BLaER1 treated with 17β-estradiol and CSF1 and Interleukin-3, amounts not matched to agents 10 nM and 100 nM (cell line): ENCODE data around the gene MPP4.

ENCODE experiments used
- H3K27ac ChIP-seq, 11 experiments: shearing (Covaris generic); formaldehyde crosslinking; 2 replicates each; pipeline ENCODE4 v1.8.1; 2022
- H3K27me3 ChIP-seq, 11 experiments: shearing (Covaris generic); formaldehyde crosslinking; 2 replicates each; pipeline ENCODE4 v1.8.1; 2022
- H3K36me3 ChIP-seq, 11 experiments: shearing (Covaris generic); formaldehyde crosslinking; 2 replicates each; pipeline ENCODE4 v1.8.1; 2022
- H3K4me1 ChIP-seq, 10 experiments: shearing (Covaris generic); formaldehyde crosslinking; 2 replicates each; pipeline ENCODE4 v1.8.1; 2022
- H3K4me2 ChIP-seq, 11 experiments: shearing (Covaris generic); formaldehyde crosslinking; 2 replicates each; pipeline ENCODE4 v1.8.1; 2022
- H3K4me3 ChIP-seq, 10 experiments: shearing (Covaris generic); formaldehyde crosslinking; 2 replicates each; pipeline ENCODE4 v1.8.1; 2022
- H3K9ac ChIP-seq, 11 experiments: shearing (Covaris generic); formaldehyde crosslinking; 2 replicates each; pipeline ENCODE4 v1.8.1; 2022
- H3K9me3 ChIP-seq, 11 experiments: shearing (Covaris generic); formaldehyde crosslinking; replicated peaks in 1 of 11; 2 replicates each; pipeline ENCODE4 v1.8.1; 2022
- H4K20me1 ChIP-seq, 11 experiments: shearing (Covaris generic); formaldehyde crosslinking; 2 replicates each; pipeline ENCODE4 v1.8.1; 2022
- Cebpa-rat ChIP-seq, 11 experiments: shearing (Covaris generic); IDR thresholded peaks; 2 replicates each; pipeline ENCODE4 v1.8.1; 2022

The MPP4 gene

GRCh38 chr2:201660293-201660895, 38.0 kb downstream of the MPP4 start:
- H4K20me1 ChIP-seq = no peaks in the 10 kb centered on the region
- no peak overlapping the region for H3K4me2 ChIP-seq
- H3K9me3 ChIP-seq = no peaks in the 10 kb centered on the region

GRCh38 chr2:201656740-201657139, 41.7 kb downstream of the MPP4 start:
- H3K9ac ChIP-seq = no peak overlapping the region
- no peak for TF ChIP-seq Cebpa-rat (IDR thresholded peaks at IDR 0.05)
- no peak overlapping the region for H3K4me2 ChIP-seq

More at GRCh38 chr2:201660293-201660895, 38.0 kb downstream of the MPP4 start:
- Histone ChIP-seq H3K36me3 (no peaks in the 10 kb centered on the region), H3K4me3 (no peak overlapping the region), H3K4me1 (peaks cover 0 to 14% (median 4%) of the 10 kb centered on the region in 10 experiments; a peak in 6 of 20 replicates), H3K9ac (no peak overlapping the region), H3K27me3 (no peaks in the 10 kb centered on the region), H3K27ac (no peak overlapping the region)
- no peak for TF ChIP-seq Cebpa-rat (IDR thresholded peaks at IDR 0.05)

DNA sequence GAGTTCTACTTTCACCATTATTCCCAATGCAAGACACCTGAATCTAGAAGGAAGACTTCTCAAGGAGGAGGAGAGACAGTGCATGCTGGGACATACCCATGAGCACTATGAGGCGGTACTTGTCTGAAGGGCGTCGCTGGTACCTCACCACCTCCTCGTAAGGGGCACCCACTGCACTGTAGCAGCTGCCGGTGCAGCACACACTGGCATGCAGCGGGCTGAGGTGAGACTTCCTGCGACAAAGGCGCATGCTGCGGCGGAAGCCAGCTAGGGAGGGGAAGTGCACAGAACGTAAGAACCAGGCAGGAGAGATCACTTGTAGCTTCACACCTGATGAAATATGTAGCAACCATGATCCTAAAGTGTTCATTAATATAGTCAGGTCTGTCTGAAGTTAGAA, 42.3 kb downstream of the MPP4 start:
- H3K9ac ChIP-seq = no peak overlapping the region
- H3K4me2 ChIP-seq = no peak overlapping the region
- H3K4me1 ChIP-seq = peaks cover 0 to 27% (median 7%) of the 10 kb centered on the region in 10 experiments; a peak in 11 of 20 replicates
- H3K9me3 ChIP-seq = no peaks in the 10 kb centered on the region
- no peak overlapping the region for H3K4me3 ChIP-seq
- H3K36me3 ChIP-seq = no peaks in the 10 kb centered on the region
- no peaks in the 10 kb centered on the region for H3K27me3 ChIP-seq
- H4K20me1 ChIP-seq = no peaks in the 10 kb centered on the region
- H3K27ac ChIP-seq = no peak overlapping the region
- TF ChIP-seq Cebpa-rat (IDR thresholded peaks at IDR 0.05) = no peak

More at GRCh38 chr2:201656740-201657139, 41.7 kb downstream of the MPP4 start:
- Histone ChIP-seq H3K27me3 (no peaks in the 10 kb centered on the region), H3K4me3 (no peak overlapping the region), H3K9me3 (no peaks in the 10 kb centered on the region), H4K20me1 (no peaks in the 10 kb centered on the region), H3K27ac (no peak overlapping the region), H3K36me3 (no peaks in the 10 kb centered on the region), H3K4me1 (peaks cover 0 to 33% (median 9%) of the 10 kb centered on the region in 10 experiments; a peak in 11 of 20 replicates)

- no peak for TF ChIP-seq Cebpa-rat (IDR thresholded peaks at IDR 0.05)
- Histone ChIP-seq H3K9ac (no peak overlapping the region), H3K4me1 (peaks cover 0 to 25% (median 7%) of the 10 kb centered on the region in 10 experiments; a peak in 11 of 20 replicates)
Measured at GRCh38 chr2:201654616-201655384, 43.6 kb downstream of the MPP4 start.

GRCh38 chr2:201653221-201653620, 45.2 kb downstream of the MPP4 start:
- H3K27ac ChIP-seq = no peak overlapping the region
- no peak for TF ChIP-seq Cebpa-rat (IDR thresholded peaks at IDR 0.05)
- H3K4me2 ChIP-seq = peak overlapping the region in 3 of 11 experiments; percentile 1 to 63 (median 37); a peak in 4 of 22 replicates
- no peaks in the 10 kb centered on the region for H3K36me3 ChIP-seq
- no peaks in the 10 kb centered on the region for H3K9me3 ChIP-seq
- no peak overlapping the region for H3K9ac ChIP-seq
- H3K4me3 ChIP-seq = no peak overlapping the region
- H4K20me1 ChIP-seq = no peaks in the 10 kb centered on the region
- no peaks in the 10 kb centered on the region for H3K27me3 ChIP-seq
- peaks cover 0 to 25% (median 7%) of the 10 kb centered on the region in 10 experiments; a peak in 11 of 20 replicates for H3K4me1 ChIP-seq

More at GRCh38 chr2:201654616-201655384, 43.6 kb downstream of the MPP4 start:
- no peaks in the 10 kb centered on the region for H4K20me1 ChIP-seq
- H3K36me3 ChIP-seq = no peaks in the 10 kb centered on the region
- no peak overlapping the region for H3K27ac ChIP-seq
- H3K27me3 ChIP-seq = no peaks in the 10 kb centered on the region
- peak overlapping the region in 3 of 11 experiments; percentile 14 to 46 (median 31); a peak in 3 of 22 replicates for H3K4me2 ChIP-seq
- no peak overlapping the region for H3K4me3 ChIP-seq
- no peaks in the 10 kb centered on the region for H3K9me3 ChIP-seq

GRCh38 chr2:201649442-201649841, 49.0 kb downstream of the MPP4 start:
- no peak overlapping the region for H3K9ac ChIP-seq
- no peaks in the 10 kb centered on the region for H4K20me1 ChIP-seq
- H3K4me3 ChIP-seq = no peak overlapping the region
- H3K27ac ChIP-seq = no peak overlapping the region
- H3K9me3 ChIP-seq = no peaks in the 10 kb centered on the region
- no peaks in the 10 kb centered on the region for H3K27me3 ChIP-seq
- TF ChIP-seq Cebpa-rat (IDR thresholded peaks at IDR 0.05) = no peak
- H3K4me1 ChIP-seq = peaks cover 0 to 15% (median 3%) of the 10 kb centered on the region in 10 experiments; a peak in 9 of 20 replicates
- no peaks in the 10 kb centered on the region for H3K36me3 ChIP-seq
- no peak overlapping the region for H3K4me2 ChIP-seq

- H3K27me3 ChIP-seq = no peaks in the 10 kb centered on the region
- no peaks in the 10 kb centered on the region for H3K36me3 ChIP-seq
- H3K9me3 ChIP-seq = no peaks in the 10 kb centered on the region
- no peak overlapping the region for H3K4me3 ChIP-seq
- no peaks in the 10 kb centered on the region for H4K20me1 ChIP-seq
- TF ChIP-seq Cebpa-rat (IDR thresholded peaks at IDR 0.05) = no peak
- no peak overlapping the region for H3K9ac ChIP-seq
- peaks cover 8 to 15% (median 11%) of the 10 kb centered on the region in 10 experiments; a peak in 19 of 20 replicates for H3K4me1 ChIP-seq
- H3K27ac ChIP-seq = no peak overlapping the region
- no peak overlapping the region for H3K4me2 ChIP-seq
Measured at GRCh38 chr2:201647431-201647830, 51.0 kb downstream of the MPP4 start.

DNA sequence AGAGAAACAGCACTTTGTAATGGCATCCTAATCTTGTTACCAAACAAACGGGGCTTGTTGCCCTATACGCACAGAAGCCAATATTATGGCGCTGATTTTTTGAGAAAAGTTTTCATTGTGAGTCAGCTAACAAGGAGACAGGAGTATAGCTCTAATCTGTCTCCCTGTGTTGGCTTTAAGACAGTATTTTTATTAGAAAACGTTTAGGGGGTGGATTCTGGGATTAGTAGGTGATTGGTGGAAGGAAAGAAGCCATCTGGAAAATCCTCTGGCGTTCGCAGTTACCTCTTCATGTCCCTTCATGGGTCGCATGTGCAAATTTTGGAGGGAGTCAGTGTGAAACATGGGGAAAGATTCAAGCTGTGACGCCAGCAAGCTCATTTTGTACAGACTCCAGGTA, 54.4 kb downstream of the MPP4 start:
- Histone ChIP-seq H3K4me1 (peaks cover 10 to 18% (median 14%) of the 10 kb centered on the region in 10 experiments; a peak in 19 of 20 replicates), H3K4me2 (peak overlapping the region; percentile 84 to 95 (median 90); a peak in 19 of 22 replicates)

More for the DNA sequence above, 54.4 kb downstream of the MPP4 start:
- no peak overlapping the region for H3K27ac ChIP-seq
- peak overlapping the region in 9 of 10 experiments; percentile 80 to 95 (median 88); a peak in 8 of 20 replicates for H3K4me3 ChIP-seq
- no peaks in the 10 kb centered on the region for H4K20me1 ChIP-seq
- peak overlapping the region in 5 of 11 experiments; percentile 88 to 91 (median 90); a peak in 6 of 22 replicates for H3K9ac ChIP-seq
- no peaks in the 10 kb centered on the region for H3K27me3 ChIP-seq
- TF ChIP-seq Cebpa-rat (IDR thresholded peaks at IDR 0.05) = no peak
- no peaks in the 10 kb centered on the region for H3K9me3 ChIP-seq
- peaks cover 0 to 6% (median 0%) of the 10 kb centered on the region in 11 experiments; a peak in 5 of 22 replicates for H3K36me3 ChIP-seq
